CD4-positive, alpha-beta T cell treated with Interleukin-4 for 1 hour (primary cell): ENCODE data around the gene ASB12.

ENCODE experiments used
- DNase-seq, 2 donors: peaks; one replicate each; pipeline ENCODE4 v3.0.0-alpha.2; 2020 to 2022

The ASB12 gene

DNA sequence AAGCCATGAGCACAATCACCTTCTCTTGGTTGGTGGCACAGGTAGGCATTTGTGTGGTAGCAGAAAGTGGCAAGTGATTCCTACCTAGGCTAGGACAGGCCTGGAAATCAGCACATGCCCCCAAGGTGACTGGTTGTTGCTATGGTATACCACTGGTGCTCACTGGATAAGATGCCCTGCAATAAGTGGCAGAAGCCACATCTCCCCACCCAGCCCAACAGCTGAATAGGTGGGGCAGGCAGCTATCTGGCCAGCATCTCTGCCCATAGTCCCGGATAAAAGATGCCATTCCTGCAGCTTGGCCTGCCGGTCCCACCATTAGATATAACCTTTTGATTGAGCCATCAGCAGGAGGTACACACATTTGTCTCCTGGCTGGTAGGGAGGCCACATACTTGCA, 46.0 kb downstream of the ASB12 start:
- no peak for DNase-seq

DNA sequence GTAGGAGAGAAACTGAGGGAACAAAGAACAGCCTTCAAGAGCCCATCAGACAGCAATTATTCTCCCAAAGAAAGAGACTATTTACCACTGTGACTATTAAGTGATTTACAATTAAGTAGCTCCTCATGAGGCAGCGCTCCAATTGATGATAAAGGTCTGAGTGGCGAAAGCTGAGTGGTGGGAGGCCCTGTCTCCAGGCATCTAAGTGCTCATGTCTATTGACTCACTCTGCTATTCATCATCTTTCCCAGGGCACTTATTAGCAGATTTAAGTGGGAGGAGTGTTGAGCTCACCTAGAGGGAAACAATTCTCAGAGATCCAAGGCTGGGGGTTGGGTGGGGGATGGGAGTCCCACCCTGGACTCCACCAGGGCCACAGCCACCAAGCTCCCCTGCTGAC, 48.2 kb downstream of the ASB12 start:
- no peak for DNase-seq

DNA sequence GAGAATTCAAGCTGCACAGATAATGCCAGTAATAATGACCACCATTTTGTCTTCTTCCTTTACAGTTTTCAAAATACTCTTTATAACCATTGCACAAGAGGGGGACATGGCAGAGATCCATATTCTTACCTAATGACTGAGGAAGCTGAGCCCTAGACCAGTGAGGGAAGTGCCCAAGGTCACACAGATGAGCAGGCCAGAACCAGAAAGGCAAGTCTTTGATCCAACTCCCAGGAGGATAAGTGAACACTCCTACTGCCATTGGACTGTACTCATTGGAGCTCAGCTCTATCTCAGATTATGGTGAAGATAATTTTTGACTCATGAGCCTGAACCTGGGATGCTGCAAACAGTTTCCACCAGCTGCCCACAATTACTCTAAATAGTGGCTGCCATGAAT, 53.5 kb downstream of the ASB12 start:
- DNase-seq, result no peak
